Muscle layer of colon (tissue), 2 donors: ENCODE data around the gene ROCK2.
"Not testable (repeated sequence)": the region's sequence is repeated elsewhere in the genome, so short reads cannot be mapped to it uniquely, and the experiment has no call there.

Experiments
- H3K27ac ChIP-seq: one replicate; pipeline ENCODE4 v1.7.0; 2013; ENCODE audit warnings: low read depth, mild to moderate bottlenecking, low read length, moderate library complexity
- H3K27me3 ChIP-seq, 2 donors: one replicate each; pipeline ENCODE4 v1.7.0; 2013; ENCODE audit warnings: low read length in 2 of 2, mild to moderate bottlenecking in 2 of 2; ENCODE audit not compliant: insufficient read depth in 2 of 2, control insufficient read depth in 1 of 2
- H3K36me3 ChIP-seq: one replicate; pipeline ENCODE4 v1.7.0; 2013; ENCODE audit warnings: mild to moderate bottlenecking, low read length; ENCODE audit not compliant: insufficient read depth
- H3K4me1 ChIP-seq: one replicate; pipeline ENCODE4 v1.7.0; 2013; ENCODE audit warnings: mild to moderate bottlenecking, low read length; ENCODE audit not compliant: insufficient read depth
- H3K4me3 ChIP-seq, 2 donors: one replicate each; pipeline ENCODE4 v1.7.0; 2013; ENCODE audit warnings: low read length in 2 of 2, low read depth in 1 of 2, mild to moderate bottlenecking in 1 of 2, moderate library complexity in 1 of 2
- H3K9ac ChIP-seq: one replicate; pipeline ENCODE4 v1.7.0; 2013; ENCODE audit warnings: low read length
- H3K9me3 ChIP-seq: one replicate; pipeline ENCODE4 v1.7.0; 2013; ENCODE audit warnings: mild to moderate bottlenecking, low read length
- donor health status: abdominal sarcoma.
- donor health status: Adenocarcinoma of cecum.

Gene ROCK2

GRCh38 chr2:11239666-11240462 lies 104.6 kb downstream of the ROCK2 start:
- Histone ChIP-seq H3K4me1 (peaks cover 15% of the 10 kb centered on the region), H3K9ac (no peak overlapping the region), H3K27ac (no peak overlapping the region), H3K4me3 (no peak overlapping the region), H3K36me3 (no peaks in the 10 kb centered on the region), H3K9me3 (no peaks in the 10 kb centered on the region), H3K27me3 (no peaks in the 10 kb centered on the region)

GRCh38 chr2:11239147-11239546 lies 105.3 kb downstream of the ROCK2 start:
- H3K36me3 ChIP-seq: no peaks in the 10 kb centered on the region
- H3K9ac ChIP-seq: no peak overlapping the region
- H3K27ac ChIP-seq: no peak overlapping the region
- H3K27me3 ChIP-seq: no peaks in the 10 kb centered on the region
- H3K4me1 ChIP-seq: peaks cover 15% of the 10 kb centered on the region
- H3K9me3 ChIP-seq: no peaks in the 10 kb centered on the region
- no peak overlapping the region for H3K4me3 ChIP-seq

DNA sequence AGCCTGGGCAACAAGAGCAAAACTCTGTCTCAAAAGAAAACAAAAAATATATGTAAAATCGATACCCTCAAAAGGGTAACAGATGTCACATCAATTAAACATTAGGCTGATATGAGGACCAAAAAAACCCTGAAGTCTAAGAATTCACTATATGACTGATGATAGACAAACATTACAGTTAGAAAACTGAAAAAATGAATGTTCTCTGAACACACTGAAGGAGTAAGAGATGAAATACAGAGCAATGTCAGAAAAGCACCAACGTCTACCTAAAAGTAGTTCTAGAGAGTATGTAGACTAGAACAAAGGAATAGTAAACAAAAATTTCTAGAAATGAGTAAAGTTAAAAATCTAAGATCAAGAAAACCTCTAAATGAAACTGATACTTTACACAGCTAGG lies 107.3 kb downstream of the ROCK2 start:
- Histone ChIP-seq H3K27me3 (no peaks in the 10 kb centered on the region), H3K4me3 (no peak overlapping the region), H3K4me1 (peaks cover 15% of the 10 kb centered on the region), H3K9ac (no peak overlapping the region), H3K27ac (no peak overlapping the region), H3K36me3 (no peaks in the 10 kb centered on the region), H3K9me3 (no peaks in the 10 kb centered on the region)

- Histone ChIP-seq H3K4me3 (no peak overlapping the region), H3K27ac (no peak overlapping the region), H3K36me3 (no peaks in the 10 kb centered on the region), H3K4me1 (peaks cover 15% of the 10 kb centered on the region), H3K9me3 (no peaks in the 10 kb centered on the region), H3K9ac (no peak overlapping the region), H3K27me3 (no peaks in the 10 kb centered on the region)
Observed at GRCh38 chr2:11236335-11236734, 108.1 kb downstream of the ROCK2 start.

DNA sequence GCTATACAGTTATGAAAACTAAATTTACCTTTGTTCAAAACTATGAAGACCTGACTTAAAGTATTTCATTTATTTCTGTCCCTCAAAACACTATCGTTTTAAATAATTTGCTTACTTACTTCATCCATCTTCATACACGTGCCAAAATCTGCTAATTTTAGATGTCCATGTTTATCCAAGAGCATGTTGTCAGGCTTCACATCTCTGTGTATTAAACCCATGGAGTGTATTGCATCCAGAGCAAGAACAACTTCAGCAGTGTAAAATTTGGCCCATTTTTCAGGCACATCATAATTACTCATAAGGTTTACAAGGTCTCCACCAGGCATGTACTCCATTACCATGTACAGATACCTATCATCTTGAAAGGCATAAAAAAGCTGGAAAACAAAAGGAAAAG lies 108.9 kb downstream of the ROCK2 start:
- H3K27me3 ChIP-seq: no peaks in the 10 kb centered on the region
- no peak overlapping the region for H3K4me3 ChIP-seq
- no peak overlapping the region for H3K27ac ChIP-seq

GRCh38 chr2:11234309-11234708 lies 110.1 kb downstream of the ROCK2 start:
- no peaks in the 10 kb centered on the region for H3K9me3 ChIP-seq
- no peak overlapping the region for H3K9ac ChIP-seq
- H3K4me1 ChIP-seq: peaks cover 15% of the 10 kb centered on the region
- no peak overlapping the region for H3K27ac ChIP-seq
- H3K4me3 ChIP-seq: no peak overlapping the region
- no peaks in the 10 kb centered on the region for H3K36me3 ChIP-seq
- H3K27me3 ChIP-seq: no peaks in the 10 kb centered on the region

More for the DNA sequence above, 108.9 kb downstream of the ROCK2 start:
- H3K36me3 ChIP-seq: no peaks in the 10 kb centered on the region
- H3K4me1 ChIP-seq: peaks cover 15% of the 10 kb centered on the region
- no peak overlapping the region for H3K9ac ChIP-seq
- H3K9me3 ChIP-seq: no peaks in the 10 kb centered on the region

- not testable (repeated sequence) for H3K36me3 ChIP-seq, H3K4me3 ChIP-seq, H3K9me3 ChIP-seq, H3K9ac ChIP-seq, H3K27me3 ChIP-seq, H3K27ac ChIP-seq
- peaks cover 12% of the 10 kb centered on the region for H3K4me1 ChIP-seq
Observed at GRCh38 chr2:11231193-11231592, 113.2 kb downstream of the ROCK2 start.

- Histone ChIP-seq H3K4me3 (no peak overlapping the region), H3K27ac (no peak overlapping the region), H3K9me3 (no peaks in the 10 kb centered on the region), H3K4me1 (no peaks in the 10 kb centered on the region), H3K9ac (no peak overlapping the region), H3K27me3 (no peaks in the 10 kb centered on the region), H3K36me3 (no peaks in the 10 kb centered on the region)
Observed at GRCh38 chr2:11228692-11229091, 115.7 kb downstream of the ROCK2 start.

DNA sequence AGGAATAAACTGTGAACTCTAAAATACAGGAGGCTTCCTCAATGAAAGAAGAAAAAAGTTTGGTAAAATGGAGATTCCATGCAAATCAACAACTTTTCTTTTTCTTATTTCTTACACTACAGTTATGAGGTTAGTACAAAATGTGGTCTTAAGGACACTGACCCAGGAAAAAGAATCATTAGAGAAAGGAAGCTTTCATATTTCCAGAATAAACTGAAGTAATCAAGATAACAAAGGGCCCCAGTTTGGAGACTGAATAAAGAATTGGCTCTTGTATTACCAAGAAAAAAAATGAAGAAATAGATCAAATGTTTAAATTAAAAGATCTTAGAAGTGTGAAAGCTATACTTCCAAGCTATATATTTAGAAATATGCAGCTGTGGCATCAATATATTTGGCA lies 116.8 kb downstream of the ROCK2 start:
- H3K4me1 ChIP-seq: no peaks in the 10 kb centered on the region
- H3K36me3 ChIP-seq: no peaks in the 10 kb centered on the region
- H3K9ac ChIP-seq: no peak overlapping the region
- H3K4me3 ChIP-seq: no peak overlapping the region
- no peaks in the 10 kb centered on the region for H3K27me3 ChIP-seq
- H3K27ac ChIP-seq: no peak overlapping the region
- no peaks in the 10 kb centered on the region for H3K9me3 ChIP-seq

DNA sequence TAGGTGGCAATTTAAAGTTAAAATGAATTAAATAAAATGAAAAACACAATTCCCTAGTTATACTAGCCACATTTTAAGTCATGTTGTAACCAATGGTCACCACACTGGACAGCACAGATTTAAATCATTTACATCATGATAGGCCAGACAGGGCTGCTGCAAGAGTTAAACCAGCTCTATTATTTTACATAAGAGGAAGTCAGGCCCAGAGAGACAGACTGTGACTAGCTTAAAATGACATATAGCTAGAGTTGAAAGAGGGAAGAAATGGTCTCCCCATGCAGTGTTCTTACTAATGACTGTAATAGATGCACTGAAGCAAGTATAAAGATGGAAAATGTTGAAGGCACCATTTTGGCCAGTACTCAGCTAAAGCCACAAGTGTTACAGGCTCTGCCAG lies 119.5 kb downstream of the ROCK2 start:
- no peaks in the 10 kb centered on the region for H3K4me1 ChIP-seq
- no peaks in the 10 kb centered on the region for H3K36me3 ChIP-seq
- no peaks in the 10 kb centered on the region for H3K27me3 ChIP-seq
- no peak overlapping the region for H3K9ac ChIP-seq
- no peaks in the 10 kb centered on the region for H3K9me3 ChIP-seq
- no peak overlapping the region for H3K4me3 ChIP-seq
- H3K27ac ChIP-seq: no peak overlapping the region

GRCh38 chr2:11222845-11223244 lies 121.6 kb downstream of the ROCK2 start:
- H3K9me3 ChIP-seq: no peaks in the 10 kb centered on the region
- H3K4me3 ChIP-seq: no peak overlapping the region
- no peaks in the 10 kb centered on the region for H3K4me1 ChIP-seq
- H3K9ac ChIP-seq: no peak overlapping the region
- H3K27ac ChIP-seq: no peak overlapping the region
- H3K36me3 ChIP-seq: no peaks in the 10 kb centered on the region
- no peaks in the 10 kb centered on the region for H3K27me3 ChIP-seq

DNA sequence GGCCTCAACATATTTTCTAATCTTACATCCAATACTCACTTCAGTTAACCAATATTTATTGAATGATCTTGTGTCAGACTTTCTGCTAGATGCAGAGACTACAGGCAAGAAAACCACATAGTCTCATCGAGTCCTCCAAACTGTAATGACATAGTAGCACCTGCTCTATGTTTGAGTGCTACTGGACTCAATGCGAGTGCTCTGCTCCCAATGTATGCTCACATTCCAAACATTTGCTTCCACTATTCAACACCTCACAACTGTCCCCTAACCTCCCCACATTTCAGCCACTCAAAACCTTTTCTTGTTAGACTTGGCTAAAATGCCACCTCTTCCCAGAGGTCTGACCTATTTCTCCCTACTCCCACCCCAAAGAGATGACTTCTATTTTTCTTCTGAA lies 124.0 kb downstream of the ROCK2 start:
- no peak overlapping the region for H3K4me3 ChIP-seq
- no peaks in the 10 kb centered on the region for H3K36me3 ChIP-seq

More for the DNA sequence above, 124.0 kb downstream of the ROCK2 start:
- H3K27me3 ChIP-seq: no peaks in the 10 kb centered on the region
- H3K27ac ChIP-seq: no peak overlapping the region
- no peaks in the 10 kb centered on the region for H3K9me3 ChIP-seq
- no peaks in the 10 kb centered on the region for H3K4me1 ChIP-seq
- H3K9ac ChIP-seq: no peak overlapping the region
